RWPE1 (cell line): Measurements from ENCODE around the gene RFX5.
A peak's percentile ranks its signal among the peaks of the same experiment; 100 is the strongest.
"Not testable (repeated sequence)": the region's sequence is repeated elsewhere in the genome, so short reads cannot be mapped to it uniquely, and the experiment has no call there.

ENCODE experiments used
- CTCF ChIA-PET: fragments of 350-600 bp; sonication (Branson Sonifier 250); formaldehyde crosslinking; extraction: SDS; loops from one replicate; lab custom pipeline; 2021; lab: Yijun Ruan, JAX
- POLR2A ChIA-PET: fragments of 400-600 bp; formaldehyde crosslinking; extraction: SDS; loops from one replicate; lab custom pipeline; 2020; ENCODE audit warnings: antibody characterized with exemption; ENCODE audit not compliant: low non-redundant PET; lab: Yijun Ruan, JAX
- DNase-seq: peaks from one replicate; pipeline ENCODE4 v3.0.0; 2012; ENCODE audit warnings: low spot score
- H3K27ac ChIP-seq: fragments of 450-650 bp; 2 replicates; pipeline ENCODE4 v1.5.1; 2017
- CTCF ChIP-seq: fragments of 450-650 bp; conservative IDR thresholded peaks from 2 replicates; pipeline ENCODE4 v1.5.1; 2017; ENCODE audit warnings: low read depth, mild to moderate bottlenecking

RFX5 gene

GRCh38 chr1:151356696-151357095 lies 9.6 kb upstream of the RFX5 start:
- ChIA-PET POLR2A (no interaction called here), CTCF (interaction anchor here (0.7 kb wide), 1 partner anchor 28 kb away, joined by 7 read pairs; no protein-coding TSS in a partner anchor)

GRCh38 chr1:151352021-151352718 lies 5.1 kb upstream of the RFX5 start:
- TF ChIP-seq CTCF, result no peak
- DNase-seq, result no peak
- H3K27ac ChIP-seq, result no peak overlapping the region
- CTCF ChIA-PET, result interaction anchor here (0.5 kb wide), 1 partner anchor 20 kb away, joined by 3 read pairs; the partner anchor contains the start of gene SELENBP1
- POLR2A ChIA-PET, result interaction anchor here (0.7 kb wide), 1 partner anchor 40 kb away, joined by 4 read pairs; no protein-coding TSS in a partner anchor

More at GRCh38 chr1:151356696-151357095, 9.6 kb upstream of the RFX5 start:
- no peak for DNase-seq
- TF ChIP-seq CTCF, result no peak
- no peak overlapping the region for H3K27ac ChIP-seq

GRCh38 chr1:151350323-151350722 lies 3.3 kb upstream of the RFX5 start:
- not testable (repeated sequence) for H3K27ac ChIP-seq, DNase-seq
- CTCF ChIA-PET, result interaction anchor here (0.6 kb wide), 1 partner anchor 82 kb away, joined by 3 read pairs; no protein-coding TSS in a partner anchor
- POLR2A ChIA-PET, result interaction anchor here (0.6 to 1.0 kb wide), 3 partner anchors 9 to 45 kb away, joined by 3 to 4 read pairs (median 3); no protein-coding TSS in a partner anchor

- ChIA-PET CTCF (interaction anchor here (1.1 kb wide), 1 partner anchor 36 kb away, joined by 3 read pairs; no protein-coding TSS in a partner anchor), POLR2A (no interaction called here)
- no peak for DNase-seq
- no peak for TF ChIP-seq CTCF
- H3K27ac ChIP-seq, result peak overlapping the region; percentile 86
Observed at GRCh38 chr1:151347523-151348246, 633 bp upstream of the RFX5 start.

GRCh38 chr1:151346082-151346768 lies 827 bp downstream of the RFX5 start:
- ChIA-PET CTCF (no interaction called here), POLR2A (no interaction called here)
- peak overlapping the region; percentile 86 for H3K27ac ChIP-seq
- TF ChIP-seq CTCF, result no peak
- DNase-seq, result no peak

GRCh38 chr1:151344291-151344690 lies 2.8 kb downstream of the RFX5 start:
- POLR2A ChIA-PET, result no interaction called here
- TF ChIP-seq CTCF, result no peak
- no peak overlapping the region for H3K27ac ChIP-seq
- DNase-seq, result no peak
- CTCF ChIA-PET, result interaction anchor here (0.6 to 1.0 kb wide), 2 partner anchors 36 to 55 kb away, joined by 3 read pairs; partner anchors contain the start of gene PSMB4
